ENCODE data around the gene FANCC. TPM values are rescaled to one million over a fixed set of nuclear protein-coding genes. Genes with fewer than 3 reads are reported as not detected.
A peak's percentile ranks its signal among the peaks of the same experiment; 100 is the strongest.

Gene FANCC
- 4.7 and 5.4 TPM in 2 replicates for total RNA-seq

- peak within 1 kb of the TSS; percentile 88 for H3K27ac ChIP-seq (ENCODE audit: low read depth, low read length)
- H3K4me1 ChIP-seq (ENCODE audit: insufficient read depth, low read length) = peaks cover 5% of the 10 kb centered on the region
- H3K36me3 ChIP-seq (ENCODE audit: insufficient read depth, low read length) = no peaks in the 10 kb centered on the region
- H3K4me3 ChIP-seq (ENCODE audit: insufficient read depth, low read length) = peak within 1 kb of the TSS; percentile 97
- DNase-seq (ENCODE audit: insufficient read length, low spot score, missing footprints) = peak; percentile 96
- peaks cover 7% of the 10 kb centered on the region for H3K79me2 ChIP-seq (ENCODE audit: insufficient read depth, low read length)
- H4K20me1 ChIP-seq (ENCODE audit: insufficient read depth, low read length) = no peaks in the 10 kb centered on the region
- no peak for TF ChIP-seq CTCF (IDR thresholded peaks at IDR 0.05; ENCODE audit: extremely low read depth, low read depth, low read length)
- peak within 1 kb of the TSS; percentile 86 for H3K4me2 ChIP-seq (ENCODE audit: insufficient read depth, low read length)
- no peaks in the 10 kb centered on the region for H3K9me3 ChIP-seq (ENCODE audit: low read depth, low read length)
- H2AFZ ChIP-seq (ENCODE audit: low read length) = peak within 1 kb of the TSS; percentile 99
- peaks cover 3% of the 10 kb centered on the region for H3K27me3 ChIP-seq (ENCODE audit: insufficient read depth, low read length)
Observed at GRCh38 chr9:95317119-95317892, at the start of gene FANCC. Gene FANCC, minus strand, starts transcription at chr9:95317709. Its CDS starts 68,418 bp downstream, at chr9:95249291.

- H3K4me1 ChIP-seq (ENCODE audit: insufficient read depth, low read length) = no peaks in the 10 kb centered on the region
- TF ChIP-seq CTCF (IDR thresholded peaks at IDR 0.05; ENCODE audit: extremely low read depth, low read depth, low read length) = no peak
- no peaks in the 10 kb centered on the region for H4K20me1 ChIP-seq (ENCODE audit: insufficient read depth, low read length)
- H3K36me3 ChIP-seq (ENCODE audit: insufficient read depth, low read length) = no peaks in the 10 kb centered on the region
- no peak overlapping the region for H3K4me3 ChIP-seq (ENCODE audit: insufficient read depth, low read length)
- H3K9me3 ChIP-seq (ENCODE audit: low read depth, low read length) = no peaks in the 10 kb centered on the region
- DNase-seq (ENCODE audit: insufficient read length, low spot score, missing footprints) = no peak
- no peaks in the 10 kb centered on the region for H3K79me2 ChIP-seq (ENCODE audit: insufficient read depth, low read length)
- peaks cover 18% of the 10 kb centered on the region for H3K27me3 ChIP-seq (ENCODE audit: insufficient read depth, low read length)
- H2AFZ ChIP-seq (ENCODE audit: low read length) = no peak overlapping the region
- no peak overlapping the region for H3K4me2 ChIP-seq (ENCODE audit: insufficient read depth, low read length)
- no peak overlapping the region for H3K27ac ChIP-seq (ENCODE audit: low read depth, low read length)
Observed at GRCh38 chr9:95366731-95367325, 49.3 kb upstream of the FANCC start.

GRCh38 chr9:95365766-95366165 lies 48.3 kb upstream of the FANCC start:
- Histone ChIP-seq H3K4me3 (ENCODE audit: insufficient read depth, low read length) (no peak overlapping the region), H3K27ac (ENCODE audit: low read depth, low read length) (no peak overlapping the region), H3K4me1 (ENCODE audit: insufficient read depth, low read length) (no peaks in the 10 kb centered on the region), H2AFZ (ENCODE audit: low read length) (no peak overlapping the region), H3K4me2 (ENCODE audit: insufficient read depth, low read length) (no peak overlapping the region), H3K27me3 (ENCODE audit: insufficient read depth, low read length) (peaks cover 18% of the 10 kb centered on the region), H4K20me1 (ENCODE audit: insufficient read depth, low read length) (no peaks in the 10 kb centered on the region), H3K9me3 (ENCODE audit: low read depth, low read length) (no peaks in the 10 kb centered on the region), H3K36me3 (ENCODE audit: insufficient read depth, low read length) (no peaks in the 10 kb centered on the region), H3K79me2 (ENCODE audit: insufficient read depth, low read length) (no peaks in the 10 kb centered on the region)
- no peak for TF ChIP-seq CTCF (IDR thresholded peaks at IDR 0.05; ENCODE audit: extremely low read depth, low read depth, low read length)
- no peak for DNase-seq (ENCODE audit: insufficient read length, low spot score, missing footprints)

Measured in osteoblast (primary cell).